Activated naive CD4-positive, alpha-beta T cell treated with anti-CD3 and anti-CD28 coated beads for 36 hours (primary cell): ENCODE measurements around the gene COMP. TPM values are rescaled to one million over a fixed set of nuclear protein-coding genes. Genes with fewer than 3 reads are reported as not detected.

Experiments
- CTCF ChIA-PET: fragments of 350-600 bp; sonication (Branson Sonifier 250); formaldehyde crosslinking; loops from one replicate; lab custom pipeline; 2021; ENCODE audit warnings: antibody characterized with exemption; lab: Charles Lee
- DNase-seq: peaks from one replicate; pipeline ENCODE4 v3.0.0-alpha.2; 2020
- H3K27ac Mint-ChIP-seq: one replicate; pipeline ENCODE4 v1.8.0; 2021; ENCODE audit warnings: mild to moderate bottlenecking, mixed read lengths
- H3K27me3 Mint-ChIP-seq: one replicate; pipeline ENCODE4 v1.8.0; 2021; ENCODE audit warnings: low read depth, mixed read lengths
- H3K36me3 Mint-ChIP-seq: one replicate; pipeline ENCODE4 v1.8.0; 2021; ENCODE audit warnings: low read depth, mixed read lengths
- H3K4me1 Mint-ChIP-seq: one replicate; pipeline ENCODE4 v1.8.0; 2021; ENCODE audit warnings: low read depth, mixed read lengths
- H3K4me3 Mint-ChIP-seq: one replicate; pipeline ENCODE4 v1.8.0; 2021; ENCODE audit warnings: mild to moderate bottlenecking, moderate library complexity, mixed read lengths
- H3K9me3 Mint-ChIP-seq: one replicate; pipeline ENCODE4 v1.8.0; 2021; ENCODE audit warnings: mixed read lengths
- intact Hi-C: fragments of 100-400 bp; cut with micrococcal nuclease; formaldehyde crosslinking; loops from one replicate; pipeline ENCODE4 v1.15.1; 2023
- total RNA-seq, 2 experiments: library from RNA; stranded (reverse); gene quantifications; one replicate each; pipeline ENCODE4 v1.2.3, GENCODE V29; 2021

The COMP gene
- total RNA-seq, result not detected

- H3K36me3 Mint-ChIP-seq, result no peaks in the 10 kb centered on the region
- H3K27ac Mint-ChIP-seq, result no peak within 1 kb of the TSS
- peaks cover 74% of the 10 kb centered on the region for H3K27me3 Mint-ChIP-seq
- H3K4me1 Mint-ChIP-seq, result peaks cover 35% of the 10 kb centered on the region
- H3K9me3 Mint-ChIP-seq, result no peaks in the 10 kb centered on the region
- intact Hi-C loops, result no loop called here
- H3K4me3 Mint-ChIP-seq, result peak within 1 kb of the TSS; percentile 19
- CTCF ChIA-PET, result interaction anchor here (0.6 to 1.1 kb wide), 2 partner anchors 10 to 157 kb away, joined by 3 to 5 read pairs; no protein-coding TSS in a partner anchor
- DNase-seq, result no peak
Observed at GRCh38 chr19:18790566-18791314, at the start of gene COMP. Gene COMP, minus strand, starts transcription at chr19:18791305. Its CDS starts 36 bp downstream, at chr19:18791269.

DNA sequence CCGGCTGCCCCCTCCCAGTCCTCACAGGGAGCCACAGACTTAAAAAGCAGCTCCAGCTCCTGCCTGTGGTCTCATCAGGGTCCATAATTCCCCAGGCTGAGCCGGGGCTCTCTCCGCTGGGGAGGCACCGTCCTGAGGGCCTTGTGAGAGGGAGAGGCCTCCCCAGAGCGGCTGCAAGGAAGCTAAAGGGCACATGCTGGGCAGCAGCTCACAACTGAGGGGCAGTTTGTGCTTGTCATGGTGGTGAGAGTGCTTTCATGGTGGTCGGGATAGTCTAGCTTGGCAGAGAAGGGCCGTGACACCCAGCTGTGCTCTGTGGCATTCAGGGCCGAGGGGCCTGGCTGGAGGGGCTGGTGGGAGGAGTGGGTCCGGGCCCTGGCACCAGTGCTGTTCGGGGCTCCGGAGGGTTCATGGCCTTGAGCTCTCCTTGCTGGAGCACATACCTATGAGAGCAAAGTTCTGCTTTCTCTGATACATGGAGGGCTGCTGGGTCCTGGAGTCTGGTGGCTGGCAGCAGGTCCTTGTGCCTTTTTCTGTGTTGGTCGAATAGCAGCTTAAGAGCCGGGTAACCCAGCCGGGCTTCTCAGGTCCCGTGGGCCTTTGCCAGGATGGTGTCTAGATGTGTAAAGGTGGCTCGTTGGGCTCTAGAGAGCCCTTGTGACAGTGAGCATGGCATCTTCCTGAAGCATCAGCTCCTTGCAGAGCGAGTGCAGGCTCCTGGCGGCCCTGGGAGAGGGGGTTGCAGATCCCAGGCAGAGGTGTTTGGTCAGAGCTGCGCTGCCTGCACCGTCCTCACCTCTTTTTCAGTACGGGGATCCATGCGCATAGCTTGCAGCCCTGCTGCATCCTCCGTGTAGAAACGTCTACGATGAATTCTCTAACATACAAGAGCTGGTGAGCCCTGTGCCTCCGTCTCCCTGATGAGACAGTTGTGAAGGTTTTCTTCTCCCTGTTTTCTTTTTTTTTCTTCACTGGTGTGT is 49.5 kb upstream of the COMP start:
- intact Hi-C loops, result no loop called here
- no peaks in the 10 kb centered on the region for H3K27me3 Mint-ChIP-seq

GRCh38 chr19:18839465-18840287 is 48.6 kb upstream of the COMP start:
- intact Hi-C loops, result loop anchor here (10.0 kb wide), 1 partner anchor 555 kb away; the partner anchor contains the start of gene JUND
- H3K27me3 Mint-ChIP-seq, result no peaks in the 10 kb centered on the region
- H3K4me3 Mint-ChIP-seq, result no peak overlapping the region
- DNase-seq, result no peak
- H3K36me3 Mint-ChIP-seq, result peaks cover 37% of the 10 kb centered on the region
- no peaks in the 10 kb centered on the region for H3K9me3 Mint-ChIP-seq
- H3K4me1 Mint-ChIP-seq, result peaks cover 91% of the 10 kb centered on the region
- peak overlapping the region; percentile 38 for H3K27ac Mint-ChIP-seq
- CTCF ChIA-PET, result interaction anchor here (0.6 to 6.2 kb wide), 3 partner anchors 8 to 369 kb away, joined by 3 to 41 read pairs (median 4); no protein-coding TSS in a partner anchor

More for the DNA sequence above, 49.5 kb upstream of the COMP start:
- no peak overlapping the region for H3K4me3 Mint-ChIP-seq
- peak overlapping the region; percentile 38 for H3K27ac Mint-ChIP-seq
- CTCF ChIA-PET, result interaction anchor here (0.6 to 1.4 kb wide), 3 partner anchors 8 to 369 kb away, joined by 3 to 6 read pairs (median 4); no protein-coding TSS in a partner anchor
- peaks cover 32% of the 10 kb centered on the region for H3K36me3 Mint-ChIP-seq
- no peaks in the 10 kb centered on the region for H3K9me3 Mint-ChIP-seq
- no peak for DNase-seq
- peaks cover 90% of the 10 kb centered on the region for H3K4me1 Mint-ChIP-seq

- H3K4me3 Mint-ChIP-seq, result peak overlapping the region; percentile 97
- no peak for DNase-seq
- H3K27me3 Mint-ChIP-seq, result no peaks in the 10 kb centered on the region
- peaks cover 62% of the 10 kb centered on the region for H3K4me1 Mint-ChIP-seq
- peaks cover 53% of the 10 kb centered on the region for H3K36me3 Mint-ChIP-seq
- no peak overlapping the region for H3K27ac Mint-ChIP-seq
- no peaks in the 10 kb centered on the region for H3K9me3 Mint-ChIP-seq
- intact Hi-C loops, result loop anchor here (5.0 to 10.0 kb wide), 3 partner anchors 132 to 550 kb away; partner anchors contain the start of genes JUND and UBA52
- CTCF ChIA-PET, result interaction anchor here (1.7 to 6.2 kb wide), 2 partner anchors 8 to 13 kb away, joined by 6 to 41 read pairs; no protein-coding TSS in a partner anchor
Observed at GRCh38 chr19:18834644-18834984, 43.5 kb upstream of the COMP start.

DNA sequence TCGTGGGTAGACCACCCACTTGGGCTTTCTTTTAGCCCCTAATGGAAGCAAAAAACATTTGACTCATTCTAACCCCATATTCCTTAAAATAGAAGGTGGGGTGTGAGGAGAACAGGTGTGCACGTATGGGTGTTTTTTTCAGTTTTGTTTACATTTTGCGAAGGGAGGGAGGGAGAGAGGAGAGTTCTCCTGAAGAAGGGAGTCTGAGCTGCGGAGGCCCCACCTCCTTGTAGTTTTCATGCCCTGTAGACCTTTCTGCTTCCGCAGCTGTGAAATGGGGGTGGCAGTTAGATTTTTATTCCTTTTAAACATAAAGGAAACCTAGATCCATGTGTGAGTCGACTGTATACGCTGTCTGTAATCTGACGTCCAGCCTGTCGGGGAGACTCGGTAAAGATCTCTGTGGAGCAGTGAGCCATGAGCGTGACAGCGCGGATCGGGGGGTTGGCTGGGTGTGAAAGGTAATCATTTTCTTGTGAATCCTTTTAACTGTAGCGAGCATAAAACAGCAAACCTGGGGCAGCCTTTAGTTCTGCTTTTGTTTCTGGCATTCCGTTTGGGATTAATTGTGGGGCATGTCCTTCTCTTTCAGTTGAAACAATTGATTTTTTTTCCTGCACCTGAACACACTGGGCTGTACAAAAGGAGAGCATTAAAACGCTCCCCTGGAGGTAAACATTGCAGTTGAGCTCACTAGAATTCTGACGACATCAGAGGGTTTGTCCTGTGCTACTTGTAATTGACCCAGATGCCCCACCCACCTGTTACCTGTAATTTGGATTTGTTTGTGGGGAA is 42.9 kb upstream of the COMP start:
- DNase-seq, result no peak
- intact Hi-C loops, result loop anchor here (2.0 to 10.0 kb wide), 4 partner anchors 85 to 549 kb away; partner anchors contain the start of genes COPE, DDX49, JUND and UBA52

GRCh38 chr19:18833141-18833476 is 42.0 kb upstream of the COMP start:
- Mint-ChIP-seq H3K27ac (peak overlapping the region; percentile 86), H3K36me3 (peaks cover 45% of the 10 kb centered on the region), H3K9me3 (no peaks in the 10 kb centered on the region), H3K4me1 (peaks cover 47% of the 10 kb centered on the region), H3K4me3 (peak overlapping the region; percentile 97), H3K27me3 (no peaks in the 10 kb centered on the region)
- intact Hi-C loops, result loop anchor here (2.0 to 10.0 kb wide), 4 partner anchors 86 to 548 kb away; partner anchors contain the start of genes COPE, DDX49, JUND and UBA52
- CTCF ChIA-PET, result interaction anchor here (1.0 to 6.2 kb wide), 4 partner anchors 8 to 14 kb away, joined by 4 to 41 read pairs (median 18); no protein-coding TSS in a partner anchor
- DNase-seq, result no peak

More for the DNA sequence above, 42.9 kb upstream of the COMP start:
- Mint-ChIP-seq H3K27me3 (no peaks in the 10 kb centered on the region), H3K9me3 (no peaks in the 10 kb centered on the region), H3K4me1 (peaks cover 56% of the 10 kb centered on the region), H3K27ac (peak overlapping the region; percentile 72), H3K4me3 (peak overlapping the region; percentile 97), H3K36me3 (peaks cover 49% of the 10 kb centered on the region)
- CTCF ChIA-PET, result interaction anchor here (1.7 to 6.2 kb wide), 2 partner anchors 9 to 13 kb away, joined by 6 to 41 read pairs; no protein-coding TSS in a partner anchor

GRCh38 chr19:18832306-18833140 is 41.4 kb upstream of the COMP start:
- CTCF ChIA-PET, result interaction anchor here (1.0 to 3.8 kb wide), 4 partner anchors 9 to 35 kb away, joined by 3 to 31 read pairs (median 4); no protein-coding TSS in a partner anchor
- intact Hi-C loops, result loop anchor here (2.0 to 10.0 kb wide), 4 partner anchors 86 to 548 kb away; partner anchors contain the start of genes COPE, DDX49, JUND and UBA52
- Mint-ChIP-seq H3K36me3 (peaks cover 41% of the 10 kb centered on the region), H3K4me3 (peak overlapping the region; percentile 97), H3K9me3 (no peaks in the 10 kb centered on the region), H3K4me1 (peaks cover 41% of the 10 kb centered on the region), H3K27me3 (no peaks in the 10 kb centered on the region), H3K27ac (peak overlapping the region; percentile 86)
- DNase-seq, result peak; percentile 48

GRCh38 chr19:18831524-18832305 is 40.6 kb upstream of the COMP start, which contains the start of gene UPF1:
Gene UPF1, plus strand, starts transcription at chr19:18831959. Its CDS starts 251 bp downstream, at chr19:18832210.
- H3K27me3 Mint-ChIP-seq, result no peaks in the 10 kb centered on the region
- H3K9me3 Mint-ChIP-seq, result peaks cover 4% of the 10 kb centered on the region
- CTCF ChIA-PET, result interaction anchor here (0.6 to 3.8 kb wide), 5 partner anchors 10 to 420 kb away, joined by 3 to 31 read pairs (median 3); no protein-coding TSS in a partner anchor
- peaks cover 38% of the 10 kb centered on the region for H3K36me3 Mint-ChIP-seq
- H3K4me1 Mint-ChIP-seq, result peaks cover 34% of the 10 kb centered on the region
- peak; percentile 96 for DNase-seq
- intact Hi-C loops, result loop anchor here (1.0 to 10.0 kb wide), 8 partner anchors 12 to 547 kb away; partner anchors contain the start of genes ARMC6, COPE, CRTC1 and DDX49
- H3K27ac Mint-ChIP-seq, result peak within 1 kb of the TSS; percentile 86
- H3K4me3 Mint-ChIP-seq, result peak within 1 kb of the TSS; percentile 97

GRCh38 chr19:18830488-18830887 is 39.4 kb upstream of the COMP start:
- DNase-seq, result no peak
- no peaks in the 10 kb centered on the region for H3K27me3 Mint-ChIP-seq
- intact Hi-C loops, result loop anchor here (2.0 to 10.0 kb wide), 4 partner anchors 128 to 546 kb away; partner anchors contain the start of genes ARMC6, JUND, SUGP2 and UBA52
- H3K27ac Mint-ChIP-seq, result no peak overlapping the region
- peaks cover 28% of the 10 kb centered on the region for H3K36me3 Mint-ChIP-seq
- CTCF ChIA-PET, result interaction anchor here (0.8 to 3.8 kb wide), 4 partner anchors 8 to 243 kb away, joined by 3 to 31 read pairs (median 4); no protein-coding TSS in a partner anchor
- H3K4me1 Mint-ChIP-seq, result peaks cover 23% of the 10 kb centered on the region
- peaks cover 4% of the 10 kb centered on the region for H3K9me3 Mint-ChIP-seq
- peak overlapping the region; percentile 18 for H3K4me3 Mint-ChIP-seq
